ENCODE results near the gene MAMDC2. TPM values are rescaled to one million over a fixed set of nuclear protein-coding genes. Genes with fewer than 3 reads are reported as not detected.

MAMDC2 gene
- total RNA-seq, 1 experiment from 2014 or later = 1.2 TPM

GRCh38 chr9:70197216-70198044 is 153.8 kb downstream of the MAMDC2 start:
- no peak for TF ChIP-seq ZNF274 (IDR thresholded peaks at IDR 0.05; ENCODE audit: low read depth, low read length)
- TF ChIP-seq CEBPB (IDR thresholded peaks at IDR 0.05; ENCODE audit: low read depth) = no peak
- no peak for TF ChIP-seq EZH2phosphoT487 (IDR thresholded peaks at IDR 0.05; ENCODE audit: borderline replicate concordance)
- no peak for TF ChIP-seq ELF1 (IDR thresholded peaks at IDR 0.05; ENCODE audit: borderline replicate concordance, low read depth)
- no peak for TF ChIP-seq EZH2 (IDR thresholded peaks at IDR 0.05)
- no peak for TF ChIP-seq REST (IDR thresholded peaks at IDR 0.05; ENCODE audit: low read depth)
- TF ChIP-seq YY1 (IDR thresholded peaks at IDR 0.05; ENCODE audit: extremely low read depth, insufficient replicate concordance, low read depth, low read length) = no peak
- no peak for TF ChIP-seq MAX (IDR thresholded peaks at IDR 0.05)
- no peak for TF ChIP-seq POLR2A (IDR thresholded peaks at IDR 0.05; ENCODE audit: borderline replicate concordance, extremely low read depth, insufficient read depth, insufficient read length)
- no peak for TF ChIP-seq ZFX (IDR thresholded peaks at IDR 0.05)
- no peak for TF ChIP-seq TCF7L2 (IDR thresholded peaks at IDR 0.05; ENCODE audit: borderline replicate concordance, extremely low read depth, insufficient read depth, insufficient read length)
- no peak for TF ChIP-seq ZBTB33 (IDR thresholded peaks at IDR 0.05; ENCODE audit: extremely low read depth, insufficient replicate concordance, low read length)
- no peak for TF ChIP-seq SRF (IDR thresholded peaks at IDR 0.05; ENCODE audit: low read depth)
- no peak for TF ChIP-seq POLR2AphosphoS5 (IDR thresholded peaks at IDR 0.05; ENCODE audit: low read depth, low read length)
- TF ChIP-seq CTCF (IDR thresholded peaks at IDR 0.05 in 2 of 3, conservative IDR thresholded peaks at IDR 0.05 in 1 of 3; ENCODE audit: borderline replicate concordance in 1 of 3, insufficient read depth in 1 of 3, low read depth in 2 of 3, low read length in 2 of 3) = no peak
- no peak for TF ChIP-seq SIN3A (IDR thresholded peaks at IDR 0.05; ENCODE audit: low read depth)
- TF ChIP-seq RAD21 (IDR thresholded peaks at IDR 0.05; ENCODE audit: low read depth) = no peak
- TF ChIP-seq ATF3 (IDR thresholded peaks at IDR 0.05) = no peak
- TF ChIP-seq JUND (IDR thresholded peaks at IDR 0.05) = no peak
- BruUV-seq (replicated peaks) = no TSS peak
- ATAC-seq = no peak
- H3K79me2 ChIP-seq (ENCODE audit: insufficient read depth, low read length) = no peaks in the 10 kb centered on the region
- no peak overlapping the region for H2AFZ ChIP-seq (ENCODE audit: low read depth, low read length, poor library complexity, severe bottlenecking)
- peaks cover 5 to 6% of the 10 kb centered on the region in 2 experiments for H3K4me1 ChIP-seq (ENCODE audit: control insufficient read depth in 1 of 2, insufficient read depth in 2 of 2, low read length in 2 of 2)
- intact Hi-C loops (cut with micrococcal nuclease) = no loop called here
- no peak for DNase-seq (ENCODE audit: low read depth, low spot score)
- POLR2A ChIA-PET = no interaction called here
- H3K36me3 ChIP-seq (ENCODE audit: control insufficient read depth in 1 of 2, insufficient read depth in 2 of 2, low read length in 2 of 2) = no peaks in the 10 kb centered on the region
- H3K27me3 ChIP-seq (ENCODE audit: insufficient read depth, low read length) = no peaks in the 10 kb centered on the region
- CTCF ChIA-PET = no interaction called here
- no peak overlapping the region for H3K27ac ChIP-seq (ENCODE audit: low read depth, low read length)
- no peak overlapping the region for H3K4me3 ChIP-seq (replicated peaks in 1 of 2; ENCODE audit: low read depth in 1 of 2, low read length in 2 of 2)
- no peaks in the 10 kb centered on the region for H3K9me2 ChIP-seq (ENCODE audit: insufficient read depth)
- H4K20me1 ChIP-seq (ENCODE audit: insufficient read depth) = no peaks in the 10 kb centered on the region
- H3K9ac ChIP-seq (ENCODE audit: low read length) = no peak overlapping the region
- RAD21 ChIA-PET (ENCODE audit: low non-redundant PET in 1 of 2, low total read pairs in 2 of 2, uncharacterized antibody in 2 of 2, unreplicated experiment in 2 of 2) = no interaction called here
- no peak overlapping the region for H3K4me2 ChIP-seq (ENCODE audit: low read length)
- no peaks in the 10 kb centered on the region for H3K9me3 ChIP-seq (ENCODE audit: control insufficient read depth in 1 of 2, insufficient read depth in 1 of 2, low read depth in 1 of 2, low read length in 2 of 2)

Measured in HCT116 (cell line).